Measurements from ENCODE around the gene ROPN1.
A peak's percentile ranks its signal among the peaks of the same experiment; 100 is the strongest.
"Not testable (repeated sequence)": the region's sequence is repeated elsewhere in the genome, so short reads cannot be mapped to it uniquely, and the experiment has no call there.

Gene ROPN1

GRCh38 chr3:123966799-123967198 is 25.1 kb downstream of the ROPN1 start:
- not testable (repeated sequence) for H3K27me3 ChIP-seq (ENCODE audit: low read length); H3K9me2 ChIP-seq (replicated peaks; ENCODE audit: insufficient read depth, low read length); H3K36me3 ChIP-seq (ENCODE audit: low read length); H3K9me3 ChIP-seq (ENCODE audit: insufficient read depth, low read length); H3K79me2 ChIP-seq (ENCODE audit: insufficient read depth, low read length); H3K9ac ChIP-seq (ENCODE audit: low read length); H3F3A ChIP-seq (ENCODE audit: insufficient read depth); H3K27ac ChIP-seq (ENCODE audit: low read depth, low read length); H3K4me2 ChIP-seq (ENCODE audit: low read depth, low read length, poor library complexity, severe bottlenecking); H3K4me3 ChIP-seq (ENCODE audit: insufficient read depth, low read length, poor library complexity, severe bottlenecking); H4K20me1 ChIP-seq (ENCODE audit: low read depth, low read length); H2AFZ ChIP-seq (ENCODE audit: low read depth, low read length, severe bottlenecking)

- not testable (repeated sequence) for H3K4me3 ChIP-seq (ENCODE audit: insufficient read depth, low read length, poor library complexity, severe bottlenecking)
- H3K79me2 ChIP-seq (ENCODE audit: insufficient read depth, low read length), result peaks cover 11% of the 10 kb centered on the region; the same call in 1 of the 2 replicates
Measured at GRCh38 chr3:123964793-123965192, 27.1 kb downstream of the ROPN1 start.

GRCh38 chr3:123961508-123961856 is 30.4 kb downstream of the ROPN1 start:
- H3K4me3 ChIP-seq (ENCODE audit: insufficient read depth, low read length, poor library complexity, severe bottlenecking), result peak overlapping the region; percentile 69
- peaks cover under 1% of the 10 kb centered on the region; the same call in 1 of the 2 replicates for H3K36me3 ChIP-seq (ENCODE audit: low read length)
- no peaks in the 10 kb centered on the region for H4K20me1 ChIP-seq (ENCODE audit: low read depth, low read length)
- H3K9me3 ChIP-seq (ENCODE audit: insufficient read depth, low read length), result no peaks in the 10 kb centered on the region
- H3K27ac ChIP-seq (ENCODE audit: low read depth, low read length), result peak overlapping the region; percentile 55
- H3K79me2 ChIP-seq (ENCODE audit: insufficient read depth, low read length), result peaks cover 32% of the 10 kb centered on the region; the same call in 1 of the 2 replicates
- H3F3A ChIP-seq (ENCODE audit: insufficient read depth), result peaks cover 11% of the 10 kb centered on the region; the same call in 1 of the 2 replicates
- H3K9me2 ChIP-seq (replicated peaks; ENCODE audit: insufficient read depth, low read length), result no peaks in the 10 kb centered on the region
- TF ChIP-seq EZH2phosphoT487 (conservative IDR thresholded peaks at IDR 0.05; ENCODE audit: low read length), result no peak
- no peak for TF ChIP-seq CTCF (IDR thresholded peaks at IDR 0.05; ENCODE audit: insufficient read depth, low read length, poor library complexity, severe bottlenecking)
- peak overlapping the region; percentile 82 for H3K9ac ChIP-seq (ENCODE audit: low read length)
- H3K4me2 ChIP-seq (ENCODE audit: low read depth, low read length, poor library complexity, severe bottlenecking), result peak overlapping the region; percentile 92
- H2AFZ ChIP-seq (ENCODE audit: low read depth, low read length, severe bottlenecking), result peak overlapping the region; percentile 94
- H3K27me3 ChIP-seq (ENCODE audit: low read length), result no peaks in the 10 kb centered on the region

More at GRCh38 chr3:123964793-123965192, 27.1 kb downstream of the ROPN1 start:
- H3K27me3 ChIP-seq (ENCODE audit: low read length); H3K36me3 ChIP-seq (ENCODE audit: low read length); H3K9me2 ChIP-seq (replicated peaks; ENCODE audit: insufficient read depth, low read length); H3F3A ChIP-seq (ENCODE audit: insufficient read depth); H2AFZ ChIP-seq (ENCODE audit: low read depth, low read length, severe bottlenecking); H3K4me2 ChIP-seq (ENCODE audit: low read depth, low read length, poor library complexity, severe bottlenecking); H3K9me3 ChIP-seq (ENCODE audit: insufficient read depth, low read length); H4K20me1 ChIP-seq (ENCODE audit: low read depth, low read length); H3K9ac ChIP-seq (ENCODE audit: low read length); H3K27ac ChIP-seq (ENCODE audit: low read depth, low read length): not testable (repeated sequence)

- no peaks in the 10 kb centered on the region for H3K27me3 ChIP-seq (ENCODE audit: low read length)
- TF ChIP-seq CTCF (IDR thresholded peaks at IDR 0.05; ENCODE audit: insufficient read depth, low read length, poor library complexity, severe bottlenecking) (no peak), EZH2phosphoT487 (conservative IDR thresholded peaks at IDR 0.05; ENCODE audit: low read length) (no peak)
- peak within 1 kb of the TSS; percentile 92 for H3K4me2 ChIP-seq (ENCODE audit: low read depth, low read length, poor library complexity, severe bottlenecking)
- peak within 1 kb of the TSS; percentile 55 for H3K27ac ChIP-seq (ENCODE audit: low read depth, low read length)
- peaks cover 6% of the 10 kb centered on the region; the same call in 1 of the 2 replicates for H3K36me3 ChIP-seq (ENCODE audit: low read length)
- H2AFZ ChIP-seq (ENCODE audit: low read depth, low read length, severe bottlenecking), result peak within 1 kb of the TSS; percentile 94
- H3K4me3 ChIP-seq (ENCODE audit: insufficient read depth, low read length, poor library complexity, severe bottlenecking), result peak within 1 kb of the TSS; percentile 69
- H3F3A ChIP-seq (ENCODE audit: insufficient read depth), result peaks cover 11% of the 10 kb centered on the region; the same call in 1 of the 2 replicates
- no peaks in the 10 kb centered on the region for H3K9me3 ChIP-seq (ENCODE audit: insufficient read depth, low read length)
- peaks cover 32% of the 10 kb centered on the region; the same call in 1 of the 2 replicates for H3K79me2 ChIP-seq (ENCODE audit: insufficient read depth, low read length)
- H3K9ac ChIP-seq (ENCODE audit: low read length), result peak within 1 kb of the TSS; percentile 82
- no peaks in the 10 kb centered on the region for H3K9me2 ChIP-seq (replicated peaks; ENCODE audit: insufficient read depth, low read length)
- H4K20me1 ChIP-seq (ENCODE audit: low read depth, low read length), result no peaks in the 10 kb centered on the region
Measured at GRCh38 chr3:123960781-123961507, 31.0 kb downstream of the ROPN1 start, which contains the start of gene CCDC14. TSS of gene CCDC14 (minus strand) at chr3:123961229. CDS start at chr3:123961173, 56 bp downstream.
